Measurements from ENCODE around the gene GPATCH1.
A peak's percentile ranks its signal among the peaks of the same experiment; 100 is the strongest.
"Not testable (repeated sequence)": the region's sequence is repeated elsewhere in the genome, so short reads cannot be mapped to it uniquely, and the experiment has no call there.

The GPATCH1 gene

GRCh38 chr19:33166037-33166436 lies 85.1 kb downstream of the GPATCH1 start:
- not testable (repeated sequence) for DNase-seq

- no peak for DNase-seq
Measured at GRCh38 chr19:33167438-33167837, 86.5 kb downstream of the GPATCH1 start.

- DNase-seq = no peak
Measured at GRCh38 chr19:33168528-33168927, 87.5 kb downstream of the GPATCH1 start.

GRCh38 chr19:33171222-33171795 lies 90.3 kb downstream of the GPATCH1 start:
- no peak for DNase-seq

- no peak for DNase-seq
Measured at GRCh38 chr19:33171916-33172359, 91.0 kb downstream of the GPATCH1 start.

- DNase-seq = no peak
Measured at GRCh38 chr19:33174186-33174585, 93.2 kb downstream of the GPATCH1 start.

GRCh38 chr19:33175156-33175782 lies 94.3 kb downstream of the GPATCH1 start:
- DNase-seq = no peak

- peak; percentile 39 for DNase-seq
Measured at GRCh38 chr19:33175886-33176669, 95.1 kb downstream of the GPATCH1 start.

- peak; percentile 98 for DNase-seq
Measured at GRCh38 chr19:33176670-33177416, 95.9 kb downstream of the GPATCH1 start.

GRCh38 chr19:33177417-33177979 lies 96.5 kb downstream of the GPATCH1 start:
- no peak for DNase-seq
